DMS 273 (cell line): Measurements from ENCODE around the gene GBGT1.

Experiments used
- DNase-seq: peaks from one replicate; lab custom pipeline; 2025; ENCODE audit not compliant: unreplicated experiment; lab: John Stamatoyannopoulos, UW

The GBGT1 gene

GRCh38 chr9:133129001-133129795 is 34.5 kb downstream of the GBGT1 start:
- DNase-seq, result no peak

GRCh38 chr9:133128152-133128551 is 35.6 kb downstream of the GBGT1 start:
- no peak for DNase-seq

- no peak for DNase-seq
Measured at GRCh38 chr9:133127340-133127981, 36.3 kb downstream of the GBGT1 start.

- DNase-seq, result peak; percentile 79
Measured at GRCh38 chr9:133126697-133127339, 36.9 kb downstream of the GBGT1 start.

GRCh38 chr9:133125941-133126696 is 37.6 kb downstream of the GBGT1 start:
- peak; percentile 78 for DNase-seq

- no peak for DNase-seq
Measured at GRCh38 chr9:133124907-133125275, 38.8 kb downstream of the GBGT1 start.

- DNase-seq, result no peak
Measured at GRCh38 chr9:133124123-133124906, 39.4 kb downstream of the GBGT1 start.

GRCh38 chr9:133122935-133123611 is 40.6 kb downstream of the GBGT1 start:
- DNase-seq, result peak; percentile 64

GRCh38 chr9:133122605-133122934 is 41.1 kb downstream of the GBGT1 start:
- no peak for DNase-seq

- no peak for DNase-seq
Measured at GRCh38 chr9:133121915-133122550, 41.7 kb downstream of the GBGT1 start.

GRCh38 chr9:133121198-133121914 is 42.4 kb downstream of the GBGT1 start, which contains the start of gene RALGDS:
RALGDS (minus strand) TSS chr9:133121240; CDS start chr9:133121154, 86 bp downstream.
- peak; percentile 94 for DNase-seq

- DNase-seq, result peak; percentile 72
Measured at GRCh38 chr9:133120501-133121197, 43.1 kb downstream of the GBGT1 start.

GRCh38 chr9:133119846-133120500 is 43.7 kb downstream of the GBGT1 start:
- peak; percentile 85 for DNase-seq

GRCh38 chr9:133119103-133119845 is 44.4 kb downstream of the GBGT1 start:
- peak; percentile 90 for DNase-seq

GRCh38 chr9:133118568-133118967 is 45.1 kb downstream of the GBGT1 start:
- no peak for DNase-seq

GRCh38 chr9:133118179-133118520 is 45.6 kb downstream of the GBGT1 start:
- no peak for DNase-seq
